Fibroblast of peridontal ligament (primary cell): ENCODE measurements around the gene TSEN34.

Source experiments
- DNase-seq: peaks from one replicate; pipeline ENCODE4 v3.0.0-alpha.2; 2010; ENCODE audit errors: extremely low read depth

The TSEN34 gene

DNA sequence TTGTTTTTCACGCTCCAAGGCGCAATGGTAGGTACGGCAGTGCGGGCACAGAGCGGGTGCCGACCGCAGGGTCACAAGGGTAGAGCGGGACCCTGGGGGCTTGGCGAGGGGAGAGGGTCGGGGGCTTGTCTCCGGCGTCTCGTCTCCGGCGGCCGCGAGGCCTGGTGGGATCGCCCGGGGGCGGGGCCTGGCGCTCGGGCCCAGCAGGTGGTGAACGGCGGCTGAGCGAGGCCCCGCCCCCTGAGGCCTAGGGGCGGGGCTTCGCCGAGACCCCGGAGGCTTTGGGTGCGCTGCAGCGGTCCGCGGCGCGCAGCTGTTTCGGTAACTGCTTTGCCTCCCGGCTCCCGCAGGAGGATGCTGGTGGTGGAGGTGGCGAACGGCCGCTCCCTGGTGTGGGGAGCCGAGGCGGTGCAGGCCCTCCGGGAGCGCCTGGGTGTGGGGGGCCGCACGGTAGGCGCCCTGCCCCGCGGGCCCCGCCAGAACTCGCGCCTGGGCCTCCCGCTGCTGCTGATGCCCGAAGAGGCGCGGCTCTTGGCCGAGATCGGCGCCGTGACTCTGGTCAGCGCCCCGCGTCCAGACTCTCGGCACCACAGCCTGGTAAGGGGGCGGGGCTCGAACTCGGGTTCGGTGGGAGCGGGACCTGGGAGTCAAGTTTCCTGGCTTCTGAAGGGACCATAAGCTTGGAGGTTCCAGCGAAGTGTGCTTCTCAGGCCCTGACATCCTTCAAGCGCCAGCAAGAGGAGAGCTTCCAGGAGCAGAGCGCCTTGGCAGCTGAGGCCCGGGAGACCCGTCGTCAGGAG, at the start of gene TSEN34:
Gene TSEN34 (plus strand): TSS at position 298 of the 800 bp plus-strand sequence. CDS start 57 bp downstream, at position 355.
- DNase-seq = peak; percentile 30

DNA sequence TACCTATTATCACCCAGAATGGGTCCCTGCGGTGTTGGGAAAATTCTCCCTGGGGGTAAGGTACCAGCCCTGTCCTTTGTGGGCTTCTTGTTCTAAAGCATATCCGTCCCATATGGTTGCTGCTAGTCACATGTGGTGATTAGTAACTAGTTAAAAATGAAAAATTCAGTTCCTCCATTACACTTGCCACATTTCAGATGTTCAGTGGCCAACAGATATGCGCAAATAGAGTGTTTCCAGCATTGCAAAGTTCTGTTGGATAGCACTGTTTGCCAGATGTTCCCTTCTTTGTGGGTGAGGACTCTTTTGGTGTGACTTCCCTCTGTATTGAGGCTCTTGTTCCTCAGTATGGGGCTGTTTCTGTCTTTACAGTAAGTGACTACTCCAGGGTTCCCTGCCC, 49.8 kb upstream of the TSEN34 start:
- DNase-seq = peak; percentile 49

DNA sequence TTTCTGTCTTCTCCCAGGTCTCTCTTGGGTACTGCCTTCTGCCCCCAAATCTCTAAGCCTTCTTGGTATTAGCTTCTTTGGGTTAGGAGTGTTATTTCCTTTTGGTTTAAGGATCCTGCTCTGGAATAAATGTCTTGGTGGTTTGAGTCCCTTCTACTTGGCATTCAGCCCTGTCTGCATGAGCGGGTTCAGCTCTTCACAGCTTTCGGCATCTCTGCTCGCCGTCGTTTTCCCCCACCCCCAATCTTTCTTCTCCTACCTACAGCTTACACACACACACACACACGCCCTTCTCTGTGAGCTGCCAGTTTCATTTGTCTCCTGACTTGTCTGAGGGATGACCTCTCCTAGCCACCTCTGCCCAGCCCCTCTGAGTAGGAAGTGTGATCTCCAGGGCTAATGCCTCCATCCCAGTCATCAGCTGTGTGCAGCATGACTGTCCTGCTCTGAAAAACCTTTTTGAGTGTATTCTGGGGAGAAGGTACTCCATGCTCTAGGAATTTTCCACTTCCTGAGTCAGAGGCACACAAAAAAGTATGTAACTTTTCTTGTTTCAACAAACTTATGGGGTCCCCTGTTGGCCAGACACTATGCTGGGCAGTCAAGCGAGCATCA, 48.8 kb upstream of the TSEN34 start:
- DNase-seq = no peak

DNA sequence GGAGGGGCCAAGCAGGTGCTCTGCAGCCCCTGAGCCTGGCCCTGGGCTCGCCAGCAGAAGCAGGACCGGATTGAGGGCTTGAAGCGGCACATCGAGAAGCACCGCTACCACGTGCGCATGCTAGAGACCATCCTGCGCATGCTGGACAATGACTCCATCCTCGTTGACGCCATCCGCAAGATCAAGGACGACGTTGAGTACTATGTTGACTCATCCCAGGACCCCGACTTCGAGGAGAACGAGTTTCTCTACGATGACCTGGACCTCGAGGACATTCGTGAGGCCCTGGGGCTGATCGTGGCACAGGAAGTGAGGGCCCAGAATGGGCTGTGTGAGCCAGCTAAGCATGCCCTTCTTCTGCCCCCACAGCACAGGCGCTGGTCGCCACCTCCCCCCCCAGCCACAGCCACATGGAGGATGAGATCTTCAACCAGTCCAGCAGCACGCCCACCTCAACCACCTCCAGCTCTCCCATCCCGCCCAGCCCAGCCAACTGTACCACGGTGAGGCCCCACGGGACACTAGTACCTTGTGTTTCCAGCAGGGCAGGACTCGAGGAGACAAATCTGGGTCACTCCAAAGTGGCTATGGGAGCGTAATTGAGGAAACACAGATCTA, 45.5 kb upstream of the TSEN34 start:
- DNase-seq = no peak

DNA sequence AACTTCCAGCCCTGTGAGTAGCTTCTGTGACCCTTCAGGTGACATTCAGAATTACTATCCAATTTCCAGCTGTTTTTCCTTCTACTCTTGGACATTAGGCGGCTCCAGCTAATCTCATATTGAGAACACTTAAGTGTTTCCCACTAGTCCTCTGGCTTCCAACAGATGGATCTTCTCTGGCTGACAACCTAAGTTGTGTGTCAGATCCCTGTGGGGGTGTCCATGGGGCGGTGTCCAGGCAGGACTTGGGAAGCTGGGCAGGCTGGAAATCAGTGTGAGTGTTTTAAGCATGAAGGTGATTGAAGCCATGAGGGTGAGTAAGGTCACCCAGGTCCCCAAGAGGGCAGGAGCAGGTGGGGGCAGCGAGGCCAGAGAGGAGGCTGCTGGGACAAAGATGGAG, 43.4 kb upstream of the TSEN34 start:
- DNase-seq = no peak

DNA sequence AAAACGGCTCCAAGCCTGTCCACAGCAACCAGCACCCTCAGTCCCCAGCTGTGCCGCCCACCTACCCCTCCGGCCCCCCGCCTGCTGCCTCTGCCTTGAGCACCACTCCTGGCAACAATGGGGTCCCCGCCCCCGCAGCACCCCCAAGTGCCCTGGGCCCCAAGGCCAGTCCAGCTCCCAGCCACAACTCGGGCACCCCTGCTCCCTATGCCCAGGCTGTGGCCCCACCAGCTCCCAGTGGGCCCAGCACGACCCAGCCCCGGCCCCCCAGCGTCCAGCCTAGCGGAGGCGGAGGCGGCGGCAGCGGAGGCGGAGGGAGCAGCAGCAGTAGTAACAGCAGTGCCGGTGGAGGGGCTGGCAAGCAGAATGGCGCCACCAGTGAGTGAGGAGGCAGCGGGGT, 43.0 kb upstream of the TSEN34 start:
- DNase-seq = no peak

DNA sequence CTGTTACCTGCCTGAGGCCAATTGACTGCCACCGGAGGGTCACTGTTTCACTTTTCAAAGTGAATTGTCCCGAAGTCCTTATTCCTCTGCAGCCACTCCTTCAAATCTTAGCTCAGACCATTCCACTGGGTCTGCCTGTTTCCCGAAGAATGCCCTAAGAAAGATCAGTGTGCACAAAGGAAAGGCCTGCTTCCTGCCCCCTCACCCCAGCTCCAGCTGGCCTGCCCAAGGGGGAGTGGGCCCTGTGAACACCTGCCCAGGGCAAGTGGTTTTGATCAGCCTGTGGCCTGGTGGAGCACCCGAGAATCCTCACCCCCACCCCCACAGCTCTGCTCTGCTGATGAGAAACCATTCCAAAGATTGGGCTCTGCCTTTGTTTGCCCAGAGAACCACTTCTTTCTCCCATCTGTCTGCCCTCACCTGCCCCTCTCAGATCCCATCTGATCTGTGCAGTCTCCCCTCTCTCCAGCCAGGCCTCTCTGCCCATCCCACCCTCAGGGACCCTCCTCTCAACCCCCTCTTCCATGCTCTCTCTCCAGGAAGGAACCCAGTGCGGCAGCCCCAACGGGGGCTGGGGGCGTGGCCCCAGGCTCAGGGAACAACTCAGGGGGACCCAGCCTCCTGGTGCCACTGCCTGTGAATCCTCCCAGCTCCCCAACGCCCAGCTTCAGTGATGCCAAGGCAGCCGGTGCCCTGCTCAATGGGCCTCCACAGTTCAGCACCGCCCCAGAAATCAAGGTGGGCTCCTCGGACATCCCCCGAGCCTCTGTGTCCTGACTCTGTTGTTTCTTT, 41.9 kb upstream of the TSEN34 start:
- no peak for DNase-seq

DNA sequence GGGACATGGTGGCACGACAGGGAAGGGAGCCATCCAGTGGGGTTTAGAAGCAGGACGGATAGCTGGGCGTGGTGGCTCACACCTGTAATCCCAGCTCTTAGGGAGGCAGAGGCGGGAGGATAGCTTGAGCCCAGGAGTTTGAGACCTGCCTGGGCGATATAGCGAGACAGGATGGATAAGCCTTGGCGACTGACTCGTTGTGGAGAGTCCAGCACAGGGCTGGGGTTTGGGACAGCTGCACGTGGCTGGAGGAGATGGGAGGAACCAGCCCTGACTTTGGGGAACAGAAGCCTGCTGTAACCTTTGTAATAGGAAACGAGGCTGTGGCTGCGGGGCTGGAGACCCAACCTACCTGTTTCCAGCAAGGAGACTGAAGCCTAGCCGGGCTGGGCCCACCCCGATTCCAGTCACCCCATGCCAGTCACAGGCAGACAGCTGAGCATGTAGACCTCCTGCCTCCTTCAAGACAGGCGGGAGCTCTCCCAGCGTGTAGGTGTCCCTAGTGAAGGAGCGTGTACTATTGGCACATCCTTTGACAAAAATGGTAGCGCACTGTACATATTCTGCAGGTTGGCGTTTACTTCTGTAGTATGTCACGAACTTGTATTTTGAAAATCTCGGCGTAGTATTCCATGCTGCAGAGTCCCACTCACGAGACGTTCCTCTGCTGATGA, 39.6 kb upstream of the TSEN34 start:
- no peak for DNase-seq

DNA sequence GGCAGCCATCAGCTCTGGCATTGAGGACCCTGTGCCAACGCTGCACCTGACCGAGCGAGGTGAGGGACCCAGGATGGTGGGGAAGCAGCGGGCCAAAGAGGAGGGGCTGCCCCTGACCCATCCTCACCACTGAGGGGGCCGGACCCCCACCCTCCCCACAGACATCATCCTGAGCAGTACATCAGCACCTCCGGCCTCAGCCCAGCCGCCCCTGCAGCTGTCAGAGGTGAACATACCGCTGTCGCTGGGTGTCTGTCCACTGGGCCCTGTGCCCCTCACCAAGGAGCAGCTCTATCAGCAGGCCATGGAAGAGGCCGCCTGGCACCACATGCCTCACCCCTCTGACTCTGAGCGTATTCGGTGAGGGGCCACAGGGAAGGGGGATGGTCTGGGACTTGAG, 38.8 kb upstream of the TSEN34 start:
- DNase-seq = no peak

DNA sequence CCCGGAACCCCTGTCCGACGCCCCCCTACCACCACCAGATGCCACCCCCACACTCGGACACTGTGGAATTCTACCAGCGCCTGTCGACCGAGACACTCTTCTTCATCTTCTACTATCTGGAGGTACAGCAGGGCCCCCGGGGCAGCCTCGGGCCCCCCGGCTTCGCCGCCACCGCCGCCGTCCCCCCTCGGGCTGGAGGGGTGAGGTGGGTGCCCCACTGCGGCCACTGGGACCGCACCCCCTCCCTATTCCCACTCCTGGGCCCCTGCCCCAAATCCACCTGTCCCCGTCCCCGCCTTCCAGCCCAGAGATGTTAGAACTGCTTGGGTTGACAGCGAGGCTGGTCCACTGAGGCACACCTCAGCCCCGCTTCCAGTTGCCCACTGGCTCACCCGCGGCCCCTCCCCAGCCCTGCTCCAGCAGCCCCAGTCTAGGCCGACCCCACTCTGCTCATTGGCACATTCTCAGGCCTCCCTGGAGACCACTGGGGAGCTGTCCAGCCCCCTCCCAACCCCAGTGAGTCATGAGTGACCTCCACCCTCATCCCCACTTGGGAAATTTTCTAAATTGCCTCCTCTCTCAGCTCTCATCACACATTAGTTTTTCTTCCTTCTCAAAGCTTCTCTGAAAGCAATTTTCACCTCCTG, 38.1 kb upstream of the TSEN34 start:
- DNase-seq = peak; percentile 34

DNA sequence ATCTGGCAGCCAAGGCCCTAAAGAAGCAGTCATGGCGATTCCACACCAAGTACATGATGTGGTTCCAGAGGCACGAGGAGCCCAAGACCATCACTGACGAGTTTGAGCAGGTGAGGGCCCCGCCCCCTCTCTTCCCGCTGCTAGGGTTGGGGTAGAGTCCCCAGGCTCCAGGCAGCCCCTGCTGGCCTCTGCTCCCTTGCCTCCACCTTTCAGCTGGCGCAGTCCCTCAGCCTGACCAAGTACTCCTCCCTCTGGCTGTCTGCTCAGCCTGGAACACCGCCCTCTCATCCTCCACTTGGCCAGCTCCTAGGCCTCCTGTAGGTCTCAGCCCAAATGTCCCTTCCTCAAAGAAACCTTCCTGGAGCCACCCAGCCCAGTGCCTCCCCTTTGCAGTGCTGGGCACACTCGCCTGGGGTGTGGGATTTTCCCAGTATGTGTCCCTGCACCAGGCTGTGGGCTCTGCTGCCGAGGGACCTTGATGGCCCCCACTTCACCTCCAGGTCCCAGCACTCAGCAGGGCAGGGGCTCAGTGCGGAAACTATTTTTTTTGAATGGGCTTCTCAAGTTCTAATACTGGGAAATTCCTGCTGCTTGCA, 37.3 kb upstream of the TSEN34 start:
- no peak for DNase-seq

DNA sequence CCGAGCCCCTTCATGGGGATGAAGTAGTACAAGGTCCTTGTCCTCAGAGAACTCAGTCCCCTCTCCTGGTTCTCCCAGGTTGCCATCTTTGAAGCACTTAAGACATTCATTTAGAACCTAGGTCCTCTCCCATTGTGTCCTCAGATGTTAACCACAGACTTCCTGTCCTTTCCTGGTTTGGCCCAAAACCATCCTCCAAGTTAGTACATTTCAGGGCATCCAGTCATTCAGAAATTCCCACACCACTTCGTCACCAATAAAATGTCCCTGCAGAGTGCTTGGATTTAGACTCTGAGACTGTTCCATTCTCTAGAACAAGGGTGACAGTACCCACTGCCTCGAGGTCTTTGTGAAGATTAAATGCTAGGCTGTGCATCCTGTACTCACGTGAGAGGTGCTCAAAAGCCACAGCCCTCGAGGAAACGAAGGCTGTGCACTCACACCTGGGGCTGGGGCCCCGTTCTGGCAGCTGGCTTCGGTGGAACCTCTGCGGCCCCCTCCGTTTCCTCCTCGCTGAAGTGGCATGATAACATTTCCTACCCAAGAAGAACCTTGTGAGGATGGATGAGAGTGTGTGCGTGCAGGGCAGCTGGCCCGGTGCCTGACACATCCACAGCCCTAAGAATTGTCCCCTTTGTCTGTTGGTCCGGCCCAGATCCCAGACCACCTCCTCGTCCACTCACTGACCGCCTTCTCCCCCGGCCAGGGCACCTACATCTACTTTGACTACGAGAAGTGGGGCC, 36.3 kb upstream of the TSEN34 start:
- peak; percentile 17 for DNase-seq

DNA sequence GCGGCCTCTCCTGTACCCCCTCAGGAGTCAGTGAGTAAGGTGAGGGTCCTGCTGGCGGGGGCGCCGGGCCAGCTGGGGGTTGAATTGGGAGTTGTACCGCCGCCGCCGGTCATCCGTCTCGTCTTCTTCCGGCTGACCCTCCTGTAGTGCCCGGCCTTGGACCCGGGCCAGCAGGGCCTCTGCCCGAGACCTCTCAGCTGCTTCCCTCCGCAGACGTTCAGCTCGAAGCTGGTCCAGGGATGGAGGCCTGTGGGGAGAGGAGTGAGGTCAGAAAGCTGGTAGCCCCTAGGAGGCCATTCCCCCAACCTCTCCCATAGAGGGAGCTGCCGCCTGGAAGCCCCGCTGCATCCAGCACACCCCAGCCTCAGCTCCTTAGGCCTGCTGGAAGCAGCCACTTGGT, 35.4 kb upstream of the TSEN34 start:
- no peak for DNase-seq

DNA sequence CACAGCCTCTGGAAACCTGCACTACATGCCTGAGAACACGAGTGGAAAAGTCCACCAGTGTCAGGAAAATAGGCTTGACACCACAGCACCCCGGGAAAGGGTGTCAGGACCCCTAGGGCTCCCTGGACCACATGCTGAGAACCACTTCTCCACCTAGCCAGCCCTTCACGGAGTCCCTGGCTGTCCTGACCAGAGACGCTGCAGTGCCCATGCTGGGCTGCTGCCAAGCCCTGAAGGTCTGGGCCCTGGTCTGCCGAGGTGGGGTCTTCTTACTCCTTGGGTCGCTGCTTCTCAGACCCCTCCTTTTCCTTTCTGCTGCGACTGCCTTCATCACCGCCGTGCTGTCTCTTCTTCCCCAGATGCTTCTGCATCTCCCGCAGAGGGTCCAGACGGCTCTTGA, 34.6 kb upstream of the TSEN34 start:
- no peak for DNase-seq

DNA sequence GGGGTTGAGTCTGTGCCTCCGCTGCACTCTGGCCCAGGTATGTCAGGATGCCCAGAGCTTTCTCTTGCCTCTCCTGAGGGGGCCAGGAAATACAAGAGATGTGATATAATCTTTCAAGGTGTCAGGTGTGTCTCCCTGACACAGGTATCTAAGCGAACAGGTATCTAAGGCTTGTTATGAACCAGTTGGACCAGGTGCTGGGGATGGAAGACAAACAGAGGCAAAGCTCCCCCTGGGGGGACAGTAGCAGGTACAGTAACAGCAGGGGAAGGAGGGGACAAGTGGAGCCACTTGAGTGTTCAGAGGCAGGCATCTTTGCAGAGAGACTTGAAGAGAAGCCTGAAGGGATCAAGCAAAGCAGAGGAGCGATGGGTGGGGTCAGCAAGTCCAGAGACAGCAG, 34.2 kb upstream of the TSEN34 start:
- no peak for DNase-seq

DNA sequence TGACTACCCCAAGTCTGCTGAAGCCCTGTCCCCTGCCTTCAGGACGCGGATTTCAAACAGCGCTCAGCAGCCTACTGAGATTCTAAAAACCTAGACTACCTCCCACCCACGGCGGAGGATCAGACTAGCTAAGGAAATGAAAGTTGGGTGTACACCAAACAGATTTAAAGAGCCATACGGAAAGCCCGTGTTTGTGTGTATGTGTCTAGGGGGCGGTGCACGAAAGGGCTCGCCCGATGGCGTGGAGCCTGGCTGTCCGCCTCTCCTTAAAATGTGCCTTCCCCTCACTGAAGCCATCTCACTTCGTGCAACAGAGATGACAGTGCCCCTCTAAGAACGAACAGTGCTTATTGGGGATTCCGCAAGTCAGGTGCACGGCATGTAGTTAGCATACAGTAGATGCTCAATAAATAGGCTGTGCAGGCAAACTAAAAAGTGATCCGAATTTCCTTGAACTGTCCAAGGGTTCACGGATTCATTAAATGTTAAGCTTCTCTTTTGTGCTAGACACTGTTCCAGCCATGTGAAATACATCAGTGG, 32.2 kb upstream of the TSEN34 start:
- DNase-seq = peak; percentile 36

DNA sequence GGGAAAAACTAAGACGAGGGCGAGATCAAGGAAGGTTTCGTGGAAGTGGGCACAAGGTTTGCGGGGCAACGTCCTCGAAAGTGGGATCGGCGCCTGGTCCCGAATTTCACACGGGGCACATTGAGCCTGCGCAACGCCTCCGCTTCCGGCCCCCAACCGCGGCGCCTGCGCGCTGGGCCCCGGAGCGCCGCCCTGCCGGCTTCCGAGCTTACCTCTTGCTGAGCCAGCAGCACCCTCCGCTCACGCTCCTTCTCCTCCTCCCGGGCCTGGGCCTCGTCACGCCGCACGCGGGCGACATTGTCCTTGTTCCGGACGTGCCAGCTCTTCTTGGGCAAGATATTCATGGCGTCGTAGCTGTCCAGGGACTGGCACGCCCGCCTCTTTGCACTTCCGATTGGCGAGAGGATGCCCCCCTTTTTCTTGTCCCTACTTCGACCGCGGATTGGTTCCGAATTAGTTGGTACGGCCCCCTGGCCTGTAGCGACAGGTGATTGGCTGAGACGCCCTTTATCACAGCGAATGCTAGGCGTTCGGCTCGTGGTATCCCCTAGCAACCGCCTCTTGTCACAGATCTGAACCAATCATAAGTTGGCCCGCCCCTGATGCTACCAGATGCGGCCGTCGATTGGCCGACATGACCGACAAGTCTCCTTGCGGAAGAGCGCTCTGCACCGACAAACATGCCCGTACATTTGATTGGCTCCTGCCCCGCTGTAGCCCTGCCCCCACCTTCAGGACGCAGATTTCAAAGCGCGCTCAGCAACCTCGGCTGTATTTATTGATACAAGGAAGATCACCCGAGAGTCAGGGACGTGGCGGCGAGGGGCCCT, 31.5 kb upstream of the TSEN34 start, which contains the start of gene LENG1:
Gene LENG1 (minus strand): TSS at position 370 of the 830 bp plus-strand sequence. CDS start 26 bp downstream, at position 344.
- peak; percentile 100 for DNase-seq

DNA sequence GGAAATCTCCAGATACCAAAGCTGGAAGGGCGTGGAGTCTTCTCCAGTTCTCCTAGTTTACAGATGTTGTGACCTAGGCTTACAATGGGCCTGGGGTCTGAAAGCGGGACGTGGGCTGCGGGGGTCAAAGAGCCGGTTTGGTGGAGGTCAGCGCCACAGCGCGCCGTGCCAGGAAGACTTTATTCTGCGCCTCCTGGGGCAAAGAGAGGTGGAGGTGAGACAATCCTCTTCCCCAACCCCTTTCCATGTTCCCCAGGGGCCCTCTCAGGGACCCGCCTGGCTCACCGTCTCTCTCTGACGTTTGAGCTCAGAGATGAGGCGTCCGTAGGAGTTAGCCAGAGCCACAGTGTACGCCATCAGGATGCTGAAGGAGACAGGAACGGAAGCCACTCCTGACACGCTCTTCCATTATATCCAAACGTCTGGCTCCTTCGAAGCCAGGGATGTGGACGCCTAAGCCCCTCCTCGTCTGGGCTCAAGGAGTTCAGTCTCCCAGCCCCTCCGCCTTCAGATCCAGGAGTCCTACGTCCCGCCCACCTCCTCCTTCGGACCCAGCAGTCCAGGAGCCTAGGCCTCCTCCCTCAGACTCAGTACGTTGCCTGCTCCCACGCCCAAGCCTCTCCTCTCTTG, 30.8 kb upstream of the TSEN34 start:
- DNase-seq = peak; percentile 18
